Measurements from ENCODE around the gene UBQLN2.
A peak's percentile ranks its signal among the peaks of the same experiment; 100 is the strongest.
"Not testable (repeated sequence)": the region's sequence is repeated elsewhere in the genome, so short reads cannot be mapped to it uniquely, and the experiment has no call there.

The UBQLN2 gene

DNA sequence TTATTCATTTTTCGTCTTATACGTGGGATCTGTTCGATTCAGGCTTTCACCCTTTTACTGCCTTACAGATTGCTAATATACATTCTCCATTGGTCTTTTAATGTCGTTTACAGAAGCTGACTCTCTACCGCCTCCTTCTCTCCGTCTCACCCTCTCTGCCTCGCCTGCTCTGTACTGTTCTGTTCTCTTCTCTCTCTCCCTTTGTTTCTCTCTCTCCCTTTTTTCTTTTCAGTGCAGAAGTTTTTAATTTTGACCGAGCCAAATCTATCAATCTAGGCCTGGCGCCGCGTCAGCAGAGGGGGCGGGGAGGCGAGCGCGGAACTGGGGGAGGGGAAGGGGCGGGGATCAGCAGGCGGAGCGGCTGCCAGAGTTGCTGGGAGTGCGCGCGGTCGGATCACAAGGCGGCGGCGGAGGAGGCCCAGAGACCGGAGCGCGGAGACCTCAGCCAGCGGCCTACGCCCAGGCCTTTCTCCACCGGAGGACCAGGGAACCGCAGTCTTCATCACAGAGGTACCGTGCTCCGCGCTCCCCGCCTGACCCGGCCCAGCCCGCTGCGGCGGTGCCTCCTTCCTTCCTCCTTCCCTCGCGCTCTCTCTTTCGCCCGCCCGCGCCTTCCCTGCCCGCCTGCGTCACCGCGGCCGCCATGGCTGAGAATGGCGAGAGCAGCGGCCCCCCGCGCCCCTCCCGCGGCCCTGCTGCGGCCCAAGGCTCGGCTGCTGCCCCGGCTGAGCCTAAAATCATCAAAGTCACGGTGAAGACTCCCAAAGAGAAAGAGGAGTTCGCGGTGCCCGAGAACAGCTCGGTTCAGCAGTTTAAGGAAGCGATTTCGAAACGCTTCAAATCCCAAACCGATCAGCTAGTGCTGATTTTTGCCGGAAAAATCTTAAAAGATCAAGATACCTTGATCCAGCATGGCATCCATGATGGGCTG is at the start of gene UBQLN2:
Gene UBQLN2 (plus strand): TSS at position 397 of the 931 bp plus-strand sequence. CDS start 247 bp downstream, at position 644.
- DNase-seq (ENCODE audit: low read depth in 1 of 2, low spot score in 1 of 2) = peak; percentile 51 to 63

DNA sequence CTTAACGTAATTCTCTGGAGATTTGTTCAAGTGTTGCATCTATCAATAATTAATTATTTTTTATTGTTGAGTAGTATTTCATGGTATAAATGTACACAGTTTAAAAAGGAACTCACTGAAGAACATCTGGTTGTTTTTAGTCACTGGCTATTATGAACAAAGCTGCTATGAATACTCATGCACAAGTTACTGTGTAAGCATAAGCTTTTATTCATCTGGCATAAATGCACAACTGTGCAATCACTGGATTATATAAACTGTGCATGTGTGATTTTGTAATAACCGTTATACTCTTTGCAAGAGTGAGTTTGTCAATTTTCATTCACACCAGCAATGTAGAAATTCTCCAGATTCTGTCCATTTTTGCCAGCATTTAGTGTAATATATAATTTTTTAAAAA is 43.8 kb upstream of the UBQLN2 start:
- no peak for DNase-seq (ENCODE audit: low read depth in 1 of 2, low spot score in 1 of 2)

GRCh38 chrX:56529482-56530007 is 33.9 kb upstream of the UBQLN2 start:
- not testable (repeated sequence) for DNase-seq (ENCODE audit: low read depth in 1 of 2, low spot score in 1 of 2)

DNA sequence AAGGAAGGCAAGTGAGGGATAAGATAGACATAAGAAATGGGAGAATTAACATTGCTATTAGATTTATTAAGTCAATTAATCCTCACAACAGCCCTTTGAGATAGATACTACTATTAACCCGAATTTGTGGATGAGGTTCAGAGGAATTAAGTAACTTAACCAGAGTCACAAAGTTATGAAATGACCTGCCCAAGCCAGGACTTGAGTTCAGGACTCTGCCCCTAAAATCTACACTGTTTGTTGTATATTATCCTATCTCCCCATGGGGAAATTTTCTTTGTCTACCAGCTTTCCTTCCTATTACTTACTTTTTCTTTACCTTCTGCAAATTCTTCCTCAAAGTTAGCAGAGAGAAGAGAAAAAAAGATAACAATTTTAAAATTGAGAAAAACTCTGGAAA is 33.4 kb upstream of the UBQLN2 start:
- no peak for DNase-seq (ENCODE audit: low read depth in 1 of 2, low spot score in 1 of 2)

DNA sequence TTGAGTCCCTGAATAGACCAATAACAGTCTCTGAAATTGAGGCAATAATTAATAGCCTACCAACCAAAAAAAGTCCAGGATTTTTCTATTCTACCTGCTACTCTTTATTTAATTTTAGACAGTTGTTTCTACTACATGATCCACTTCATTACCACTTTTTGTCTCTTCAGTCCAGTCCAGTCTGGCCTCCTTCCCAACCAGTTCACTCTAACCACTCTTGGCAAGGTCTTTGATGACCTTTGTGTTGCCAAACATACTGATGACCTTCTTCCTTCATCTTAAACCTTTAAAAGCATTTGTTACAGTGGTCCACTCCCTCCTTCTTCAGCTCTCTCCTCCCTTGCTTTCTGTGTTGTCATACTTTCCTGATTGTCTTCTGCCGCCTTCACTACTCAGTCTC is 12.8 kb upstream of the UBQLN2 start:
- no peak for DNase-seq (ENCODE audit: low read depth in 1 of 2, low spot score in 1 of 2)

GRCh38 chrX:56554870-56555269 is 8.6 kb upstream of the UBQLN2 start:
- no peak for DNase-seq (ENCODE audit: low read depth in 1 of 2, low spot score in 1 of 2)

DNA sequence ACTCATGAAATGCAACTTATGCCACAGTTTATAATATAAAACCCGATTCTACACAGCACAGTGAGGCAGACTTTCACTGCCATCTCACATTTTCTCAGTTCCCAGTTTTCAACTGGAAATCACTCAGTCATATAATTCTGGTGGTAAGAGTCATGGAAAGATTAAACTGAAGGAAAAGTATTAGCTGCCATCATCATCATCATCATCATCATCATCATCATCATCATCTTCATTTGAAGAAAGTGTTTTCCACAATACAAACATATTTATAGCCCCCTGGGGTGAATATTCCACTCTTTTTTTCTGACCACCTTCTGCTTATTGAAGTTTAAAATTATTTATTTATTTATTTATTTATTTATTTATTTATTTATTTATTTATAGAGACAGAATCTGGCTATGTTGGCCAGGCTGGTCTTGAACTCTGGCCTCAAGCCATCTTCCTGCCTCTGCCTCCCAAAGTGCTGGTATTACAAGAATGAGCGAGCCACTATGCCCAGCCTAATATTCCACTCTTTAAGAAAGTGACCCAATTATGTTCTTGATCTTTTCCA is 6.0 kb upstream of the UBQLN2 start:
- DNase-seq (ENCODE audit: low read depth in 1 of 2, low spot score in 1 of 2) = no peak

- DNase-seq (ENCODE audit: low read depth in 1 of 2, low spot score in 1 of 2) = peak in 1 of 2 donors; percentile 6
These were observed 898 bp downstream of the UBQLN2 start for GRCh38 chrX:56564164-56564885.

DNA sequence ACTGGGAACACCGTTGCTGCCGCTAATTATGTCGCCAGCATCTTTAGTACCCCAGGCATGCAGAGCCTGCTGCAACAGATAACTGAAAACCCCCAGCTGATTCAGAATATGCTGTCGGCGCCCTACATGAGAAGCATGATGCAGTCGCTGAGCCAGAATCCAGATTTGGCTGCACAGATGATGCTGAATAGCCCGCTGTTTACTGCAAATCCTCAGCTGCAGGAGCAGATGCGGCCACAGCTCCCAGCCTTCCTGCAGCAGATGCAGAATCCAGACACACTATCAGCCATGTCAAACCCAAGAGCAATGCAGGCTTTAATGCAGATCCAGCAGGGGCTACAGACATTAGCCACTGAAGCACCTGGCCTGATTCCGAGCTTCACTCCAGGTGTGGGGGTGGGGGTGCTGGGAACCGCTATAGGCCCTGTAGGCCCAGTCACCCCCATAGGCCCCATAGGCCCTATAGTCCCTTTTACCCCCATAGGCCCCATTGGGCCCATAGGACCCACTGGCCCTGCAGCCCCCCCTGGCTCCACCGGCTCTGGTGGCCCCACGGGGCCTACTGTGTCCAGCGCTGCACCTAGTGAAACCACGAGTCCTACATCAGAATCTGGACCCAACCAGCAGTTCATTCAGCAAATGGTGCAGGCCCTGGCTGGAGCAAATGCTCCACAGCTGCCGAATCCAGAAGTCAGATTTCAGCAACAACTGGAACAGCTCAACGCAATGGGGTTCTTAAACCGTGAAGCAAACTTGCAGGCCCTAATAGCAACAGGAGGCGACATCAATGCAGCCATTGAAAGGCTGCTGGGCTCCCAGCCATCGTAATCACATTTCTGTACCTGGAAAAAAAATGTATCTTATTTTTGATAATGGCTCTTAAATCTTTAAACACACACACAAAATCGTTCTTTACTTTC is 1.8 kb downstream of the UBQLN2 start:
- no peak for DNase-seq (ENCODE audit: low read depth in 1 of 2, low spot score in 1 of 2)

GRCh38 chrX:56569378-56570057 is 6.1 kb downstream of the UBQLN2 start:
- DNase-seq (ENCODE audit: low read depth in 1 of 2, low spot score in 1 of 2) = no peak

DNA sequence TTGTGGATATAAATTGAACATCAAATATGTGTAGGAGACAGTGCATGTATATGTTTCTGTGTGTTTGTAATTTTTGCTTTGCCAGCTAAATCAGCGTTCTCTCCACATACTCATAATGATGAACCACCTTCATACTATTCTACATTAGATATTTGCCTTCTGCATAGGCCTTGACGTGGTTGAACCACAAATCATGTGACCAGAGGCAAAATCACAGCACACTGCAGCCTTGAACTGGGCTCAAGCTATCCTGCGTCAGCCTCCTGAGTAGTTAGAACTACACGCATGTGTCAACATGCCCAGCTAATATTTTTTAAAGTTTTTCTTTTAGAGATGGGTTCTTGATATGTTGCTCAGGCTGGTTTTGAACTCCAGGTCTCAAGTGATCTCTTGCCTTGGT is 9.5 kb downstream of the UBQLN2 start:
- DNase-seq (ENCODE audit: low read depth in 1 of 2, low spot score in 1 of 2) = no peak

DNA sequence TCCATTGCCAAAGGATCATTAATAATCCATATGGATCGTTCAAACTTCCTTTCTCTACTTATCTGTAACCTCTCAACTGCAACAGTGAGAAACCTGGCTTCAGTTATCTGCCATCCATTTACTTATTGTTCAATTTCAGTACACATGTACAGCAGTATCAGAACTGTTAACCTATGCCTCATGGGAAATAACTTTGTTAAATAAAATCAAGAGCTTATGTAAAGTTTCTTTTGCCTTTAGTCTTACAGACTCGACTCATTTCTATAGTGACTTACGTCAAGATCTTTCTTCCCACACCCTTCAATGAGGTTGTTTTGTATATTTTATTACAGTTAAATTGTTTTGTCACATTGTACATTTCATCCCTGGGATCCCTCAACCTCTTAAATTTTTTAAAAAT is 11.4 kb downstream of the UBQLN2 start:
- no peak for DNase-seq (ENCODE audit: low read depth in 1 of 2, low spot score in 1 of 2)

DNA sequence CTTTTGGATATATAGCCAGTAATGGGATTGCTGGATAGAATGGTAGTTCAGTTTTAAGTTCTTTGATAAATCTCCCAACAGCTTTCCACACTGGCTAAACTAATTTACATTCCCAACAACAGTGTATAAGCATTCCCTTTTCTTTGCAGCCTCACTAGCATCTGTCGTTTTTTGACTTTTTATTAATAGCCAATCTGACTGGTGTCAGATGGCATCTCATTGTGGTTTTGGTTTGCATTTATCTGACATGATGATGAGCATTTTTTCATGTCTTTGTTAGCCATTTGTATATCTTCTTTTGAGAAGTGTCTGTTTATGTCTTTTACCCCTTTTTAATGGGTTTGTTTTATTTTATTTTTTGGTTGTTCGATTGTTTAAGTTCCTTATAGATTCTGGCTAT is 13.3 kb downstream of the UBQLN2 start:
- no peak for DNase-seq (ENCODE audit: low read depth in 1 of 2, low spot score in 1 of 2)

DNA sequence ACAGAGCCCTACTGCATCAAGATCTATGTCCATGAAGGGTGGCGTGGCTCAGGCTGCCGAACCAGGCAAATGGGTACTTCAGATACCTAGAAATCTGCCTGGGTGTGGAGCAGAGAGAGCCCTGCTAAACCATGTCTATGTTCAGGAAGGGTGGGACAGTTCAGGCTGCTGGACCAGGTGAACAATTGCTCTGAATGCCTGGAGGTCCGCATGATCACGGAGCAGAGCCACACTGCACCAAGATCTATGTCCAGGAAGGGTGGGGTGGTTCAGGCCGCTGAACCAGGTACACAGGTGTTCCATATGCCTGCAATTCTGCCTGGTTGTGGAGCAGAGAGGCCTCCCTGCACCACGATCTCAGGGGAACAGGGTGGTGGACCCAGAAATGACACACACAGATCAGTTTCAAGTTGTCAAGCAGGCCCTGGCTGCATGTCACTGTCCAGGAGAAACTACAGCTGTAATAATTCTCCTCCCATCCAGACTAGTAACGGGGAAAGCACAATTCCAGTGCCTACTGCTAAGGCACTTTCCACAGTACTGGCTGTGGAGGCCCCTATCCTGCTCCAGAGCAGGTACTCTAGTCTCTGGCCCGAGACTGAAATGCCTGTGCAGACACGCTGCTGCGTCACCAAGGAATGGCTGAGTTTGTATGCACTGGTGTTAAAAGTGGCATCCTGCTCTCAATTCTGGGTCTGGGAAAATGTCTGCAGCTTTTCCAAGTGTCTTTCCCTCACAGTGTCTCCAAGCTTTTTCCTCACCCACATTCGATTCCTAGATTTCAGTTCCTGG is 25.2 kb downstream of the UBQLN2 start:
- DNase-seq (ENCODE audit: low read depth in 1 of 2, low spot score in 1 of 2) = no peak

DNA sequence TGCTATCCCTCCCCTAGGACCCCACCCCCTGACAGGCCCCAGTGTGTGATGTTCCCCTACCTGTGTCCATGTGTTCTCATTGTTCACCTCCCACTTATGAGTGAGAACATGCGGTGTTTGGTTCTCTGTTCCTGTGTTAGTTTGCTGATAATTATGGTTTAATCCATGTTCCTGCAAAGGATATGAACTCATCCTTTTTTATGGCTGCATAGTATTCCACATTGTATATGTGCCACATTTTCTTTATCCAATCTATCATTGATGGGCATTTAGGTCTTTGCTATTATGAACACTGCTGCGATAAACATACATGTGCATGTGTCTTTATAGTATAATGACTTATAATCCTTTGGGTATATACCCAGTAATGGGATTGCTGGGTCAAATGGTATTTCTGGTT is 28.4 kb downstream of the UBQLN2 start:
- DNase-seq (ENCODE audit: low read depth in 1 of 2, low spot score in 1 of 2) = not testable (repeated sequence)

DNA sequence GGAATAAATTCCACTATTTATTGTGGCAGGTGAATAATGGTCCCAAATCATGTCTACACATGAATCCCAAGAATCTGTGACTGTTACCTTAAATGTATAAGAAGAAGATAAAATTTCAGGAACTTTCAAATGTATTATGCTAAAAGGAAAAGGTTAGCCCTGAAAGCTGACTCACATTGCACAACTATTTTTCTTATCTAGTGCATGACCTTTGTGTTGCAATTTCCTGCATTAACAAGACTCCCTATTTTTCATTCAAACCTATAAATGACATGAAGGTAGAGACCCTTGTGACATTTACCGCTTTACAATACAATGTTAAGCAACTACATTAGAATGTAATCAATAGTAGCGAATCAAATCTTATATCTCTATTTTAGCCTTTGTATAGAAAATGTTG is 36.7 kb downstream of the UBQLN2 start:
- DNase-seq (ENCODE audit: low read depth in 1 of 2, low spot score in 1 of 2) = no peak

DNA sequence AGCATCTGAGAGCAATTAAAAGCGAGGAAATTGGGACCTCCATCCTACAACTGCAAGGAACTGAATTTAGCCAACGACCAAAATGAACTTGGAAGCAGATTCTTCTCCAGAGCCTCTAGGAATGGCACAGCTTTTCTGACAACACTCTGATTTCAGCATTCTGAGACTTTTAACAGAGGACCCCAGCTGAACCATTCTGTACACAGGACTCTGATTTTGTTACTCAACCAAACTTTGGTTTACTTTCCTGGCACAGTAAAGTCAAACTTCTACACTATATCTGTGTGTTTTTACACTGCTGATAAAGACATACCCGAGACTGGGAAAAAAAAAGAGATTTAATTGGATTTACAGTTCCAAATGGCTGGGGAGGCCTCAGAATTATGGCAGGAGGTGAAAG is 37.6 kb downstream of the UBQLN2 start:
- DNase-seq (ENCODE audit: low read depth in 1 of 2, low spot score in 1 of 2) = no peak

- no peak for DNase-seq (ENCODE audit: low read depth in 1 of 2, low spot score in 1 of 2)
These were observed 51.9 kb downstream of the UBQLN2 start for GRCh38 chrX:56615282-56615681.

All from activated T-helper 1 cell treated with anti-CD3 and anti-CD28 coated beads, Interleukin-2, amount 50 U/mL, for 16 hours (primary cell).